BE2C (cell line): Measurements from ENCODE around the gene CCDC146.

Source experiments
- DNase-seq: peaks from one replicate; pipeline ENCODE4 v3.0.0-alpha.2; 2020
- H3K27me3 ChIP-seq: fragments of 250-450 bp; sonication (Bioruptor Pico); 2 replicates; pipeline ENCODE4 v1.5.1; 2020; ENCODE audit warnings: mild to moderate bottlenecking
- H3K36me3 ChIP-seq: fragments of 250-450 bp; sonication (Bioruptor Pico); 2 replicates; pipeline ENCODE4 v1.5.1; 2020; ENCODE audit warnings: mild to moderate bottlenecking
- H3K4me1 ChIP-seq: fragments of 250-450 bp; sonication (Bioruptor Pico); 2 replicates; pipeline ENCODE4 v1.5.1; 2020
- H3K4me3 ChIP-seq: 2 replicates; pipeline ENCODE4 v1.5.1; 2011; ENCODE audit warnings: low read depth, low read length
- H3K9me3 ChIP-seq: fragments of 250-450 bp; sonication (Bioruptor Pico); 2 replicates; pipeline ENCODE4 v1.5.1; 2020
- TF ChIP-seq, protein P1 (sequence below): IDR thresholded peaks from 2 replicates; pipeline ENCODE4 v1.5.1; 2012; ENCODE audit warnings: mild to moderate bottlenecking, low read depth, low read length

The CCDC146 gene

GRCh38 chr7:77282897-77283296 lies 160.5 kb downstream of the CCDC146 start:
- Histone ChIP-seq H3K36me3 (no peaks in the 10 kb centered on the region), H3K9me3 (no peaks in the 10 kb centered on the region), H3K4me3 (no peak overlapping the region), H3K4me1 (no peaks in the 10 kb centered on the region), H3K27me3 (peaks cover 10% of the 10 kb centered on the region)
- DNase-seq: no peak
- TF ChIP-seq, protein P1, sequence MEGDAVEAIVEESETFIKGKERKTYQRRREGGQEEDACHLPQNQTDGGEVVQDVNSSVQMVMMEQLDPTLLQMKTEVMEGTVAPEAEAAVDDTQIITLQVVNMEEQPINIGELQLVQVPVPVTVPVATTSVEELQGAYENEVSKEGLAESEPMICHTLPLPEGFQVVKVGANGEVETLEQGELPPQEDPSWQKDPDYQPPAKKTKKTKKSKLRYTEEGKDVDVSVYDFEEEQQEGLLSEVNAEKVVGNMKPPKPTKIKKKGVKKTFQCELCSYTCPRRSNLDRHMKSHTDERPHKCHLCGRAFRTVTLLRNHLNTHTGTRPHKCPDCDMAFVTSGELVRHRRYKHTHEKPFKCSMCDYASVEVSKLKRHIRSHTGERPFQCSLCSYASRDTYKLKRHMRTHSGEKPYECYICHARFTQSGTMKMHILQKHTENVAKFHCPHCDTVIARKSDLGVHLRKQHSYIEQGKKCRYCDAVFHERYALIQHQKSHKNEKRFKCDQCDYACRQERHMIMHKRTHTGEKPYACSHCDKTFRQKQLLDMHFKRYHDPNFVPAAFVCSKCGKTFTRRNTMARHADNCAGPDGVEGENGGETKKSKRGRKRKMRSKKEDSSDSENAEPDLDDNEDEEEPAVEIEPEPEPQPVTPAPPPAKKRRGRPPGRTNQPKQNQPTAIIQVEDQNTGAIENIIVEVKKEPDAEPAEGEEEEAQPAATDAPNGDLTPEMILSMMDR: no peak

GRCh38 chr7:77284005-77284404 lies 161.6 kb downstream of the CCDC146 start:
- H3K9me3 ChIP-seq: no peaks in the 10 kb centered on the region
- no peak for DNase-seq
- no peak overlapping the region for H3K4me3 ChIP-seq
- H3K36me3 ChIP-seq: no peaks in the 10 kb centered on the region
- H3K4me1 ChIP-seq: no peaks in the 10 kb centered on the region
- TF ChIP-seq, protein P1: no peak
- peaks cover 8% of the 10 kb centered on the region; the same call in 1 of the 2 replicates for H3K27me3 ChIP-seq

GRCh38 chr7:77284616-77285015 lies 162.2 kb downstream of the CCDC146 start:
- Histone ChIP-seq H3K9me3 (no peaks in the 10 kb centered on the region), H3K4me3 (no peak overlapping the region), H3K4me1 (no peaks in the 10 kb centered on the region), H3K27me3 (peaks cover 8% of the 10 kb centered on the region; the same call in 1 of the 2 replicates), H3K36me3 (no peaks in the 10 kb centered on the region)
- TF ChIP-seq, protein P1: no peak
- DNase-seq: no peak

DNA sequence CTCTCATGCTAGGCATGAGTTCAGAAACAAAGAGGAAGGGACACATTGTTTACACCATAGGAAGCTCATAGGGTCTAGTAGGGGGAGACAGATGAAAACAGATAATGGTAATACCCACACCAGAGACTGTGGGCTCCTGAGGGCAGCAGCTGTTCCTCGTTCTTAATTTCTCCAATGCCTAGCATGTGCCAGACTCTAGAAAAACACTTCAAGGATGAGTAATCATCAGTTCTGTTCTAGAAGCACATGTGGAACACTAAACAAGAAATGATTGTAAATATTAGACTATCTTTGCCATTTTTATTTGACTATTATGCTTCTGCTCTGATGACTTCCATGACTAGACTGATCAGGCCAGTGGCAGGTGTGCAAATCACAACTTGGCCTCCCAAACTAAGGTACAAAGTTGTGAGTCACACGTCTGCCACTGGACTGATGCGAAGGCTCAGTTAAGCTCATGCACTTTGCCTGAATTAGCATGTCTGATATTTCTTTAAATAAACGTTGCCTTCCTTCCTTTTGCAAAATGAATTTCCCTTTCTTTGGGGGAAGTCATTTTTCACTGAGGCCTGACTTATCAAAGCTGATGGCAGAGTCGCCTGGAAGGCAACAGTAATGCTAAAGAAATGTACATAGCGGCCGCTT lies 166.4 kb downstream of the CCDC146 start:
- TF ChIP-seq, protein P1: no peak
- no peak overlapping the region for H3K4me3 ChIP-seq
- H3K4me1 ChIP-seq: no peaks in the 10 kb centered on the region
- DNase-seq: no peak
- no peaks in the 10 kb centered on the region for H3K9me3 ChIP-seq
- H3K27me3 ChIP-seq: no peaks in the 10 kb centered on the region
- H3K36me3 ChIP-seq: no peaks in the 10 kb centered on the region

- Histone ChIP-seq H3K9me3 (no peaks in the 10 kb centered on the region), H3K4me1 (no peaks in the 10 kb centered on the region), H3K36me3 (no peaks in the 10 kb centered on the region), H3K4me3 (no peak overlapping the region), H3K27me3 (no peaks in the 10 kb centered on the region)
- TF ChIP-seq, protein P1: no peak
- no peak for DNase-seq
Observed at GRCh38 chr7:77289387-77289786, 167.0 kb downstream of the CCDC146 start.

GRCh38 chr7:77290425-77290824 lies 168.0 kb downstream of the CCDC146 start:
- TF ChIP-seq, protein P1: no peak
- Histone ChIP-seq H3K27me3 (no peaks in the 10 kb centered on the region), H3K36me3 (no peaks in the 10 kb centered on the region), H3K4me1 (no peaks in the 10 kb centered on the region), H3K4me3 (no peak overlapping the region), H3K9me3 (no peaks in the 10 kb centered on the region)
- no peak for DNase-seq
